HepG2 (cell line): ENCODE data around the gene CKLF. TPM values are rescaled to one million over a fixed set of nuclear protein-coding genes. Genes with fewer than 3 reads are reported as not detected.

Source experiments
- ARNT2 ChIP-seq: sonication (generic); formaldehyde crosslinking; IDR thresholded peaks from 2 replicates; pipeline ENCODE4 v1.8.0; 2022; ENCODE audit warnings: mild to moderate bottlenecking, low read depth, missing genetic modification reagents, moderate library complexity
- BCL6 ChIP-seq: IDR thresholded peaks from 2 replicates; pipeline ENCODE4 v1.6.1; 2016; ENCODE audit warnings: missing genetic modification reagents, missing compliant biosample characterization
- CREB1 ChIP-seq, 2 experiments: fragments of 450-650 bp in 1 of 2; IDR thresholded peaks; 2 replicates each; pipeline ENCODE4 v1.6.1; 2016 to 2017; ENCODE audit warnings: control low read depth in 1 of 2, mild to moderate bottlenecking in 1 of 2, missing compliant biosample characterization in 1 of 2, missing genetic modification characterization in 1 of 2
- FOXK1 ChIP-seq: sonication (generic); formaldehyde crosslinking; IDR thresholded peaks from 2 replicates; pipeline ENCODE4 v1.4.0; 2020; ENCODE audit warnings: low read depth, missing genetic modification reagents, borderline replicate concordance
- HOXD1 ChIP-seq: sonication (generic); formaldehyde crosslinking; IDR thresholded peaks from 2 replicates; pipeline ENCODE4 v1.5.0; 2020; ENCODE audit warnings: missing genetic modification reagents
- KDM2A ChIP-seq: sonication (generic); formaldehyde crosslinking; IDR thresholded peaks from 2 replicates; pipeline ENCODE4 v1.4.0; 2020; ENCODE audit warnings: low read depth, missing genetic modification reagents, borderline replicate concordance
- KLF16 ChIP-seq, 2 experiments: sonication (generic) in 1 of 2; formaldehyde crosslinking in 1 of 2; IDR thresholded peaks; 2 replicates each; pipeline versions ENCODE4 v1.6.1 to v1.8.0; 2016 to 2023; ENCODE audit warnings: missing genetic modification reagents in 2 of 2, missing compliant biosample characterization in 1 of 2
- MTF1 ChIP-seq: sonication (generic); formaldehyde crosslinking; IDR thresholded peaks from 2 replicates; pipeline ENCODE4 v1.5.0; 2020; ENCODE audit warnings: missing genetic modification reagents
- NFIC ChIP-seq: IDR thresholded peaks from 2 replicates; pipeline ENCODE4 v1.6.1; 2012; ENCODE audit warnings: mild to moderate bottlenecking, low read length, inconsistent platforms
- SCMH1 ChIP-seq: sonication (generic); formaldehyde crosslinking; IDR thresholded peaks from 2 replicates; pipeline ENCODE4 v1.9.0; 2021; ENCODE audit warnings: missing genetic modification reagents, mild to moderate bottlenecking, borderline replicate concordance
- SIN3B ChIP-seq: fragments of 150-350 bp; IDR thresholded peaks from 2 replicates; pipeline ENCODE4 v1.6.1; 2014; ENCODE audit warnings: low read length
- TCF7L2 ChIP-seq: IDR thresholded peaks from 2 replicates; pipeline ENCODE4 v1.6.1; 2011; ENCODE audit warnings: mild to moderate bottlenecking, low read depth, low read length, moderate library complexity
- ZBTB7B ChIP-seq: sonication (generic); formaldehyde crosslinking; IDR thresholded peaks from 2 replicates; pipeline ENCODE4 v1.4.0; 2020; ENCODE audit warnings: missing genetic modification reagents
- ZNF142 ChIP-seq: sonication (generic); formaldehyde crosslinking; IDR thresholded peaks from 2 replicates; pipeline ENCODE4 v1.4.0; 2020; ENCODE audit warnings: missing genetic modification reagents
- ZNF256 ChIP-seq: sonication (generic); formaldehyde crosslinking; conservative IDR thresholded peaks from 2 replicates; pipeline ENCODE4 v1.4.0; 2020; ENCODE audit warnings: missing genetic modification reagents
- ZNF335 ChIP-seq: sonication (generic); formaldehyde crosslinking; IDR thresholded peaks from 2 replicates; pipeline ENCODE4 v1.4.0; 2020; ENCODE audit warnings: missing genetic modification reagents
- ZNF441 ChIP-seq: sonication (generic); formaldehyde crosslinking; IDR thresholded peaks from 2 replicates; pipeline ENCODE4 v1.7.0; 2021; ENCODE audit warnings: missing genetic modification reagents, borderline replicate concordance
- polyA plus RNA-seq, 8 experiments: library from polyadenylated mRNA; depleted of rRNA in 3 of 8; stranded (reverse) in 7 of 8; unstranded in 1 of 8; fragments of >200 nt; fragmentation: Illumina TruSeq in 4 of 8; extraction: Trizol in 4 of 8; gene quantifications; 2 replicates each; pipeline versions ENCODE4 v1.2.1 to v1.2.3, GENCODE V29; 2011 to 2016; ENCODE audit warnings: low read depth in 4 of 8, missing spikeins in 1 of 8, mixed read lengths in 1 of 8; ENCODE audit not compliant: insufficient read depth in 1 of 8
- total RNA-seq, 5 experiments: library from RNA; depleted of rRNA; stranded (reverse); fragments of >200 nt; fragmentation: Illumina TruSeq; extraction: Trizol; gene quantifications; 2 replicates each; pipeline ENCODE4 v1.2.3, GENCODE V29; 2016; ENCODE audit warnings: low read depth in 1 of 5
- TF ChIP-seq, protein P1 (sequence below): sonication (generic); formaldehyde crosslinking; IDR thresholded peaks from 2 replicates; pipeline ENCODE4 v1.4.0; 2020; ENCODE audit warnings: missing genetic modification reagents
- TF ChIP-seq, protein P2 (sequence below): sonication (generic); formaldehyde crosslinking; IDR thresholded peaks from 2 replicates; pipeline ENCODE4 v1.5.0; 2020; ENCODE audit warnings: missing genetic modification reagents

The CKLF gene
- total and polyA plus RNA-seq, 2 of the 13 experiments (the other 11 are each of a cell fraction or from before 2014, with no cell fraction given), result 120 to 167 TPM

GRCh38 chr16:66552286-66553177 is at the start of gene CKLF (continued):
- TF ChIP-seq, protein P1, sequence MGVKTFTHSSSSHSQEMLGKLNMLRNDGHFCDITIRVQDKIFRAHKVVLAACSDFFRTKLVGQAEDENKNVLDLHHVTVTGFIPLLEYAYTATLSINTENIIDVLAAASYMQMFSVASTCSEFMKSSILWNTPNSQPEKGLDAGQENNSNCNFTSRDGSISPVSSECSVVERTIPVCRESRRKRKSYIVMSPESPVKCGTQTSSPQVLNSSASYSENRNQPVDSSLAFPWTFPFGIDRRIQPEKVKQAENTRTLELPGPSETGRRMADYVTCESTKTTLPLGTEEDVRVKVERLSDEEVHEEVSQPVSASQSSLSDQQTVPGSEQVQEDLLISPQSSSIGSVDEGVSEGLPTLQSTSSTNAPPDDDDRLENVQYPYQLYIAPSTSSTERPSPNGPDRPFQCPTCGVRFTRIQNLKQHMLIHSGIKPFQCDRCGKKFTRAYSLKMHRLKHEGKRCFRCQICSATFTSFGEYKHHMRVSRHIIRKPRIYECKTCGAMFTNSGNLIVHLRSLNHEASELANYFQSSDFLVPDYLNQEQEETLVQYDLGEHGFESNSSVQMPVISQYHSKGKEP (CRISPR knock-in tag), result peak; percentile 92
- TF ChIP-seq ZNF256 (peak; percentile 98), KLF16 (CRISPR knock-in tag; IDR thresholded peaks at IDR 0.05) (peak; percentile 94 to 98; a peak in 3 of 4 replicates), ZNF142 (CRISPR knock-in tag) (peak; percentile 89; the same call in 1 of the 2 replicates), TCF7L2 (no peak), SIN3B (no peak), KDM2A (CRISPR knock-in tag) (peak; percentile 90), NFIC (no peak), MTF1 (CRISPR knock-in tag) (peak; percentile 93), FOXK1 (CRISPR knock-in tag) (no peak), ZNF335 (CRISPR knock-in tag) (peak; percentile 92), ZNF441 (CRISPR knock-in tag) (peak; percentile 96), ARNT2 (peak; percentile 100), ZBTB7B (peak; percentile 84), CREB1 (IDR thresholded peaks at IDR 0.05) (no peak), CREB1 (CRISPR knock-in tag; IDR thresholded peaks at IDR 0.05) (no peak), HOXD1 (CRISPR knock-in tag) (peak; percentile 95), SCMH1 (no peak), BCL6 (CRISPR knock-in tag) (peak; percentile 57; the same call in 1 of the 2 replicates)
- TF ChIP-seq, protein P2, sequence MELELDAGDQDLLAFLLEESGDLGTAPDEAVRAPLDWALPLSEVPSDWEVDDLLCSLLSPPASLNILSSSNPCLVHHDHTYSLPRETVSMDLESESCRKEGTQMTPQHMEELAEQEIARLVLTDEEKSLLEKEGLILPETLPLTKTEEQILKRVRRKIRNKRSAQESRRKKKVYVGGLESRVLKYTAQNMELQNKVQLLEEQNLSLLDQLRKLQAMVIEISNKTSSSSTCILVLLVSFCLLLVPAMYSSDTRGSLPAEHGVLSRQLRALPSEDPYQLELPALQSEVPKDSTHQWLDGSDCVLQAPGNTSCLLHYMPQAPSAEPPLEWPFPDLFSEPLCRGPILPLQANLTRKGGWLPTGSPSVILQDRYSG (CRISPR knock-in tag), result peak; percentile 97
